Activated B cell treated with CpG ODN at 0.5 μM for 24 hours (primary cell): ENCODE measurements around the gene PTTG2. TPM values are rescaled to one million over a fixed set of nuclear protein-coding genes. Genes with fewer than 3 reads are reported as not detected.

ENCODE experiments used
- ATAC-seq: fragments of 200-7000 bp; cut with Tn5 transposase; one replicate; pipeline ENCODE4 v1.10.0; 2021; ENCODE audit warnings: low read depth, mild to moderate bottlenecking, moderate library complexity
- CTCF ChIA-PET: fragments of 350-600 bp; sonication (Branson Sonifier 250); formaldehyde crosslinking; loops from one replicate; lab custom pipeline; 2021; ENCODE audit warnings: antibody characterized with exemption; lab: Charles Lee
- POLR2A ChIA-PET: fragments of 350-600 bp; sonication (Branson Sonifier 250); formaldehyde crosslinking; loops from one replicate; lab custom pipeline; 2021; ENCODE audit warnings: antibody characterized with exemption; lab: Charles Lee
- DNase-seq: peaks from one replicate; pipeline ENCODE4 v3.0.0; 2022
- H3K27ac Mint-ChIP-seq: one replicate; pipeline ENCODE4 v1.8.0; 2020; ENCODE audit warnings: mixed read lengths
- H3K27me3 Mint-ChIP-seq: one replicate; pipeline ENCODE4 v1.8.0; 2021; ENCODE audit warnings: mixed read lengths
- H3K36me3 Mint-ChIP-seq: one replicate; pipeline ENCODE4 v1.8.0; 2021; ENCODE audit warnings: low read depth, mixed read lengths
- H3K4me1 Mint-ChIP-seq: one replicate; pipeline ENCODE4 v1.8.0; 2021; ENCODE audit warnings: mixed read lengths
- H3K4me3 Mint-ChIP-seq: one replicate; pipeline ENCODE4 v1.8.0; 2020; ENCODE audit warnings: mild to moderate bottlenecking, mixed read lengths
- H3K9me3 Mint-ChIP-seq: one replicate; pipeline ENCODE4 v1.8.0; 2020; ENCODE audit warnings: mixed read lengths
- intact Hi-C: fragments of 100-400 bp; cut with micrococcal nuclease; formaldehyde crosslinking; loops from one replicate; pipeline ENCODE4 v1.15.1; 2024
- total RNA-seq: library from RNA; stranded (reverse); gene quantifications from 2 replicates; pipeline ENCODE4 v1.2.3, GENCODE V29; 2022
- TF ChIP-seq, protein P1 (sequence below): fragments of 200-600 bp; IDR thresholded peaks from one replicate; pipeline ENCODE4 v1.8.0; 2022; ENCODE audit warnings: antibody characterized with exemption, mild to moderate bottlenecking

The PTTG2 gene
- total RNA-seq, 1 donor from 2014 or later: 2.2 TPM

DNA sequence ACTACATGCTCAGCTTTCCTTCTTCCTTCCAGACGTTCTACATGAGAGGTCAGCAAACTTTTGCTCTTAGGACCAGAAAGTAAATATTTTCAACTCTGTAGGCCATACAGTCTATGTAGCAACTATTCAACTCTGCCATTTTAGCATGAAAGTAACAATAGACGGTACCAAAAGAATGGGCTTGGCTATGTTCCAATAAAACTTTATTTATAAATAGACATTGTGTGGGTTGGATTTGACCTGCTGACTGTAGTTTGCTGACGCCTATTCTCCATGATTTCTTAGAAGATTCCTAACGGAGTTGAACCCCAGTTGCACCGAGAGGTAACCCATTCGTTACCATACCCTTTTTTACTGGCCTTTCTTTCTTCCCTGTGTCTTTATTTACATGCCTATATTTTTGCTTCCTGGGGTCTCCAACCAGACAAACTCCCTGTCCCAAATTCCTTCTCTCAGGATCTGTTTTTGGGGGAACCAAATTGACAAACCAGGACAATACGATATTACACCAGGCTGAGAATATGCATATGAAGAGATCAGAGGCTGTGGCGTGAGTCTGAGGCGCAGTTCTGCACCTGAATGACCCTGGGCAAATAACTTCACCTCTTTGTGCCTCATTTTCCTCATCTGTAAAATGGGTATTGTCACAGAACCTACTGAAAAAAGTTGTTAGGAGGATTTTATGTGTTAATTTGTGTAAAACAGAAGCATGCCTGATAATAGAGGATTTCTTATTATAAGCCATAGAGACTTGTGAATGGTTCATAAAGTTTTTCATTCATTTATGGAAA, 10.4 kb upstream of the PTTG2 start:
- TF ChIP-seq, protein P1, sequence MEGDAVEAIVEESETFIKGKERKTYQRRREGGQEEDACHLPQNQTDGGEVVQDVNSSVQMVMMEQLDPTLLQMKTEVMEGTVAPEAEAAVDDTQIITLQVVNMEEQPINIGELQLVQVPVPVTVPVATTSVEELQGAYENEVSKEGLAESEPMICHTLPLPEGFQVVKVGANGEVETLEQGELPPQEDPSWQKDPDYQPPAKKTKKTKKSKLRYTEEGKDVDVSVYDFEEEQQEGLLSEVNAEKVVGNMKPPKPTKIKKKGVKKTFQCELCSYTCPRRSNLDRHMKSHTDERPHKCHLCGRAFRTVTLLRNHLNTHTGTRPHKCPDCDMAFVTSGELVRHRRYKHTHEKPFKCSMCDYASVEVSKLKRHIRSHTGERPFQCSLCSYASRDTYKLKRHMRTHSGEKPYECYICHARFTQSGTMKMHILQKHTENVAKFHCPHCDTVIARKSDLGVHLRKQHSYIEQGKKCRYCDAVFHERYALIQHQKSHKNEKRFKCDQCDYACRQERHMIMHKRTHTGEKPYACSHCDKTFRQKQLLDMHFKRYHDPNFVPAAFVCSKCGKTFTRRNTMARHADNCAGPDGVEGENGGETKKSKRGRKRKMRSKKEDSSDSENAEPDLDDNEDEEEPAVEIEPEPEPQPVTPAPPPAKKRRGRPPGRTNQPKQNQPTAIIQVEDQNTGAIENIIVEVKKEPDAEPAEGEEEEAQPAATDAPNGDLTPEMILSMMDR: no peak
- H3K9me3 Mint-ChIP-seq: no peaks in the 10 kb centered on the region
- ATAC-seq (no peak), DNase-seq (no peak)
- peaks cover 38% of the 10 kb centered on the region for H3K4me1 Mint-ChIP-seq
- CTCF ChIA-PET: no interaction called here
- no peak overlapping the region for H3K4me3 Mint-ChIP-seq
- POLR2A ChIA-PET: no interaction called here
- no peaks in the 10 kb centered on the region for H3K27me3 Mint-ChIP-seq
- intact Hi-C loops: no loop called here
- H3K36me3 Mint-ChIP-seq: peaks cover 36% of the 10 kb centered on the region
- no peak overlapping the region for H3K27ac Mint-ChIP-seq

DNA sequence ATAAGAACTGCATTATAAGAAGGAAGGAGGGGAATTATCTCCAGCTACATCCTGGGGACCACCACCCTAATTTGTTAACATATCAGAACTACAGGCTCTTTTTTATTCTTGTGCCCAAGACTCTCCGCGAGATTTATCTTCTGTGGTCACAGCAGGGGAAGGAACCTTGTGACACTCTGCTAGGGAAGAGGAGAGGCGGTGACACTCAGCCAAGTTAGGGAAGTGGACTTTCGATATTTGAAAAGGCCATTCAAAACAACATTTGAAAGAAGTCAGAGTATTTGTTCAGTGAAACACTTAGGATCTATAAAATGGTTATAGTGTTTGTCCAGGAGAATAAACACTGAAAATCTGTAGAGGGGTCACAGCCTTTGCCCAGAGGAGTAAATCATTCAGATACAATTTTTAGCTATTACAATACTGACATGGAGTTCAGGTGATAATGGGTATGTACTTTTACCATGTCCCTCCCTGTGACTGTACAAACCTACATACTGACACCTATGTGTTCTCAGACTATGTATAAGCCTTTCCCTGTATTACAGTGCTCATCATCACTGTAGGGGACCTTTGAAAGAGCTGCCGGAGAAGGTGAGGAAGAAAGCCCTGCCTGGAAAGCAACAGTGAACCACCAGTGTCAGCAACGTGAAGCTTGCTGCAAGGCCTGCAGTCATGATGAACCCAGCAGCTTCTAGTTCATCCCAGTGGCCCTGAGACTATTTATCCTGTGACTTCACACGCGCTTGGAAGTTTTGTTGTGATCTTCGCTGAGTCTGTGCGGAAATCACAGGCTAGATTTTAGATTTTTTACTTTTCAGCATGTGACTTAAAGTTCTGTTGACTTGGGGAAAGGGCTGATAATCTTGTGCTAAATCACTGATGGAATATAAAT, 8.5 kb upstream of the PTTG2 start:
- H3K36me3 Mint-ChIP-seq: peaks cover 34% of the 10 kb centered on the region
- CTCF ChIA-PET: interaction anchor here (1.4 kb wide), 1 partner anchor 10 kb away, joined by 3 read pairs; no protein-coding TSS in a partner anchor
- no peaks in the 10 kb centered on the region for H3K9me3 Mint-ChIP-seq
- POLR2A ChIA-PET: no interaction called here
- no peak overlapping the region for H3K4me3 Mint-ChIP-seq
- H3K4me1 Mint-ChIP-seq: peaks cover 29% of the 10 kb centered on the region
- ATAC-seq (no peak), DNase-seq (no peak)
- no peaks in the 10 kb centered on the region for H3K27me3 Mint-ChIP-seq
- TF ChIP-seq, protein P1: no peak
- no peak overlapping the region for H3K27ac Mint-ChIP-seq
- intact Hi-C loops: no loop called here

DNA sequence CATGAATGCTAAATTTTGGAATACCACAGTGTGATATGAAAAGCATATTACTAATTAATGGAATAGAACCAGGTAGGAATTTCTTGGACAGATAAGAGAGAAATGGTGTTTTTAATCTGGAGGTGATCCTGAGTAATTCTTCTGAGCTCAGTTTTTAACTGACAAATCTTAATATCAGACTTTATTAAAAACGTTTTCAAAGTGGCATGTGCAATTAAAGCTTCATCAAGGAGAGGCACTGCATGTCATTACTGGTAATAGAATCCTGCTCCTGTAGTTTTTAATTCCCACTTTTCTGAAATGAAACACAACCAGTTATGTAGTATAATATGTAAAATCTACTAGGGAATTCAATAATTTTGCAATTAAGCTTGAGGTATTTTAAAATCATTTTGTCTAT, 7.0 kb upstream of the PTTG2 start:
- Mint-ChIP-seq H3K9me3 (no peaks in the 10 kb centered on the region), H3K4me3 (no peak overlapping the region), H3K4me1 (peaks cover 20% of the 10 kb centered on the region), H3K27me3 (no peaks in the 10 kb centered on the region), H3K27ac (no peak overlapping the region), H3K36me3 (peaks cover 36% of the 10 kb centered on the region)
- no peak for ATAC-seq
- TF ChIP-seq, protein P1: no peak
- CTCF ChIA-PET: no interaction called here
- POLR2A ChIA-PET: no interaction called here
- DNase-seq: no peak
- intact Hi-C loops: no loop called here

DNA sequence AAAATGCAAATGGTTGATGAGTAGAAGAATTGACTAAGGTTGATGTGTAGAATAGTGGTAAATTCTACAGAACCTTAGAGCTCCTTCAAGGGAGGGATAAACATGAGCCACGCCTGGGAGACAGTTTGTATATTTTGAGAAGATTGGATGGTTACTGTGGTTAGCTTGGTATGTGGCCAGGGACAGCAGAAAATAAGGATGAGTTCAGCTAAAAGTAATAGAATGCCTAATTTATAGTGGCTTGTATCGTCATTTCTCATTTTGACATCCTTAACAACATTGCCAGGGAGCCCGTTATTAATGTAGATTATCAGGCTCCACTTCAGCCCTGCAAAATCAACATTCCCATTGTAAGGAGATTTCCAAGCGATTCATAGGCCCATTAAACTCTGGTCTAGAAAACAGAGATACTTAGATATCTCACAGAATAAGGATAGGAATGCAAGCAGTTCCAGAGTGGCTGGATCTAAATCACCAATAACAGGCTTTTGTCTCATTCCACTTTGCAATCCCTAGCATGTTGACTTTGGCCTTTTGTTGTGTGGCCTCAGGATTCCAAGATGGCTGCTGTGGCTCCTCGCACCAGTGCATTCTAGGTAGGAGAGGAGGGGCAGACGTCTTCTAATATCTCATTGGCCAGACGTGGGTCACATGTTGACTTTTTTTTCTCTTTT, 6.4 kb upstream of the PTTG2 start:
- no peaks in the 10 kb centered on the region for H3K9me3 Mint-ChIP-seq
- CTCF ChIA-PET: no interaction called here

More for the DNA sequence above, 6.4 kb upstream of the PTTG2 start:
- Mint-ChIP-seq H3K27ac (no peak overlapping the region), H3K27me3 (no peaks in the 10 kb centered on the region), H3K4me1 (peaks cover 14% of the 10 kb centered on the region), H3K36me3 (peaks cover 36% of the 10 kb centered on the region), H3K4me3 (no peak overlapping the region)
- intact Hi-C loops: loop anchor here (2.0 kb wide), 1 partner anchor 17 kb away; no protein-coding TSS in a partner anchor
- no peak for ATAC-seq
- DNase-seq: no peak
- TF ChIP-seq, protein P1: no peak
- POLR2A ChIA-PET: no interaction called here
